SKM-1 (cell line): ENCODE measurements around the gene PAMR1.

Experiments used
- DNase-seq: peaks from one replicate; lab custom pipeline; 2025; ENCODE audit not compliant: unreplicated experiment; lab: John Stamatoyannopoulos, UW

PAMR1 gene

GRCh38 chr11:35461917-35462538, 63.4 kb downstream of the PAMR1 start:
- no peak for DNase-seq

GRCh38 chr11:35459489-35459888, 65.9 kb downstream of the PAMR1 start:
- DNase-seq: no peak

GRCh38 chr11:35458846-35459245, 66.6 kb downstream of the PAMR1 start:
- DNase-seq: no peak

- DNase-seq: no peak
Observed at GRCh38 chr11:35454362-35454761, 71.1 kb downstream of the PAMR1 start.

- DNase-seq: no peak
Observed at GRCh38 chr11:35436581-35437250, 88.7 kb downstream of the PAMR1 start.

- no peak for DNase-seq
Observed at GRCh38 chr11:35433588-35433987, 91.8 kb downstream of the PAMR1 start.

- no peak for DNase-seq
Observed at GRCh38 chr11:35432464-35432863, 93.0 kb downstream of the PAMR1 start.

- no peak for DNase-seq
Observed at GRCh38 chr11:35427071-35427470, 98.3 kb downstream of the PAMR1 start.

- no peak for DNase-seq
Observed at GRCh38 chr11:35426351-35426750, 99.1 kb downstream of the PAMR1 start.

- DNase-seq: no peak
Observed at GRCh38 chr11:35425603-35426212, 99.7 kb downstream of the PAMR1 start.

- DNase-seq: no peak
Observed at GRCh38 chr11:35424157-35424940, 101.1 kb downstream of the PAMR1 start.

GRCh38 chr11:35420371-35420770, 105.0 kb downstream of the PAMR1 start:
- no peak for DNase-seq

- no peak for DNase-seq
Observed at GRCh38 chr11:35419830-35420333, 105.5 kb downstream of the PAMR1 start.

- DNase-seq: no peak
Observed at GRCh38 chr11:35419184-35419829, 106.1 kb downstream of the PAMR1 start, which contains the start of gene SLC1A2. SLC1A2 (minus strand) TSS chr11:35419558; CDS start chr11:35418966, 592 bp downstream.

GRCh38 chr11:35418282-35419183, 106.9 kb downstream of the PAMR1 start:
- DNase-seq: no peak

- no peak for DNase-seq
Observed at GRCh38 chr11:35415487-35415886, 109.9 kb downstream of the PAMR1 start.

GRCh38 chr11:35414776-35415175, 110.6 kb downstream of the PAMR1 start:
- DNase-seq: no peak

GRCh38 chr11:35414311-35414710, 111.1 kb downstream of the PAMR1 start:
- DNase-seq: no peak

- DNase-seq: no peak
Observed at GRCh38 chr11:35413598-35413997, 111.8 kb downstream of the PAMR1 start.

GRCh38 chr11:35412285-35412684, 113.1 kb downstream of the PAMR1 start:
- no peak for DNase-seq
